GM12801 (cell line): ENCODE measurements around the gene HMCN1.

Experiments used
- CTCF ChIP-seq: IDR thresholded peaks from one replicate; pipeline ENCODE4 v1.5.1; 2011; ENCODE audit warnings: control low read depth; ENCODE audit not compliant: insufficient read length; ENCODE audit errors: extremely low read depth

HMCN1 gene

GRCh38 chr1:185853739-185854138 is 119.5 kb downstream of the HMCN1 start:
- TF ChIP-seq CTCF = no peak

GRCh38 chr1:185856482-185856881 is 122.3 kb downstream of the HMCN1 start:
- TF ChIP-seq CTCF = no peak

- TF ChIP-seq CTCF = no peak
Observed at GRCh38 chr1:185857442-185857841, 123.3 kb downstream of the HMCN1 start.

- no peak for TF ChIP-seq CTCF
Observed at GRCh38 chr1:185860311-185860710, 126.1 kb downstream of the HMCN1 start.

- no peak for TF ChIP-seq CTCF
Observed at GRCh38 chr1:185860859-185861258, 126.7 kb downstream of the HMCN1 start.

- no peak for TF ChIP-seq CTCF
Observed at GRCh38 chr1:185861630-185862029, 127.4 kb downstream of the HMCN1 start.

GRCh38 chr1:185862235-185862634 is 128.0 kb downstream of the HMCN1 start:
- TF ChIP-seq CTCF = no peak

- TF ChIP-seq CTCF = no peak
Observed at GRCh38 chr1:185864331-185864730, 130.1 kb downstream of the HMCN1 start.
